NCI-H748 (cell line): Measurements from ENCODE around the gene CDH2.

Experiments used
- DNase-seq: peaks from one replicate; lab custom pipeline; 2025; ENCODE audit not compliant: unreplicated experiment; lab: John Stamatoyannopoulos, UW

Gene CDH2

DNA sequence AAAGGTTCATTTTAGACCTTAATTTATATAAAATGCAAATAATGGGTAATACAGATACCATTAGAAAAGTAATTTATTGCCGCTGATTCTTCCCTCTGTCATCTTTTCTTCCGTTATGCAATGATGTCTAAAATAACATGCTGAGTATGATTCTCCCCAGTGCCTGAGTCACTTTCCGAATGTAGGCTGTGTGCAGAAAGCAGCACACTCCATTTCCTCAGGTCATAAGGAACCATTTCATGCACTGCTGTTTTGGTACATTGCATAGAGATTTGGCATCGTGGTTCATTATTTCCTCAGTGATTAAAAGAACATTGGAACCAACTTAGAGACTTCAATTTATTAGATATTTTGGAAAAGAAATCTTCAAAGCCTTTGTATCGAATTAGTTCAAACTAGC lies 173.5 kb downstream of the CDH2 start:
- DNase-seq = no peak

DNA sequence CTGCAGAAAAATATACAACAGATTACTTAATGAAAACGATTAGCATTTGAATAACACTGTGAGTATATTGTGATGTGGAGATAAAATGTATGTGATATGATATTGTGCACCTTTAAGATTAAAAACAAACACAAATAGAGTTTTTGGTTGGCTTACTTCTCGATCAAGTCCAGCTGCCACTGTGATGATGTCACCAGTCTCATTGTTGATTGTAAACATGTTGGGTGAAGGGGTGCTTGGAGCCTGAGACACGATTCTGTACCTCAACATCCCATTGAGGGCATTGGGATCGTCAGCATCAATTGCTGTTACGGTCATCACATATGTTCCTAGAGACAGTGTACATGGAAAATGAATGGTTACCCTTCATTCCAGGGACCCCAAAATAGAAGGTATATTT lies 174.1 kb downstream of the CDH2 start:
- DNase-seq = no peak

DNA sequence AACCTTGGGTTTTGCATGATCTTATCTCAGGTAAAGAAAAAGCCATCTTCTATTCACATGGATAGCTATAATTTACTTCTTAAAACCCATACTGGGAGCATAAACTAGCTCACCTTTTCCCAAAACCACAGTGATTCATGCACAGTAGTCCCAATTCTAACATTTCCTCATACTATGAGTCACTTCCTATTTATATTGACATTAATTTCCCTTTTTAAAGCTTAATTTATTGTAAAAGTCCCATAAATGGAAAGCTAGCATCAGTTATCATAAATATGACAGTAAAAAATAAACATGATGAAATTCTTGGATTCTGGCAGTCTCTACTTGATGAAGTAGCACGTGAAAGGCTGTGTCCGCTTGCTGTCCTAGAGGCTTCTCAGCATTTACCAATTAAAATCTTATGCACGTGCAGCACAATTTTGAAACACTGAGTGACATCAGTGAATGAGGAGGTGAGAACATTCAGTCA lies 180.1 kb downstream of the CDH2 start:
- DNase-seq = no peak

DNA sequence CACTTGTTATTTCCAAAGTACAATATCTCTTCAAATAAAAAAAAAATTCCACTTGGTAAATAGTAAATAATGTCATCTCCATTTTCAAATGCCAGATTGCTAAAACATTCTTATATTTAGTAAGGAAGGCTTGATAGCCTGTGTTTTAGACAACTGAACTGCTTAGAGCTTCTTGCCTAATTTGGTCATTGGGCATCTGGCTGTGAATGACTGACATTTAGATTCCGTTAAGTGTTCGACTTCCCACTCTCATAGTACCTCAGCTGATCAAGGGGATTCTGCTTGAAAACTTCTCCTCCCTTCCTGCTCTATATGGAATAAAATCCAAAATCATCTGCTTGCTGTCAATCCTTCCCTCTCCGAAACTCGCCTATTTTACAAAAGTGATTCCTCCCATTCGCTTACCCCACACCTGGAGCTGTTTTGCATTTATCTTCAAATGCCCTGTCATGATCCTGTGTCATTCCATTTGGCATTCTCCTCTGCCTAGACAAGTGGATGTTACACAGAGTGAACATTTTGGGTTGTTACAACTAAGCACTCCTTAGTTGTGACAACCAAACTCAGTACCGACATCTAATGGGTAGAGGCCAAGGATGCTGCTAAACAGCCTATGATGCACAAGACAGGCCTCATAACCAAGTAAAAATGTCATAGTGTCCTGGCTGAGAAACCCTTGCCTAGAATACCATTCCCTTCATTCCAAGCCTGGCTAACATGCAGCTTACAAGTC lies 181.0 kb downstream of the CDH2 start:
- DNase-seq = no peak

DNA sequence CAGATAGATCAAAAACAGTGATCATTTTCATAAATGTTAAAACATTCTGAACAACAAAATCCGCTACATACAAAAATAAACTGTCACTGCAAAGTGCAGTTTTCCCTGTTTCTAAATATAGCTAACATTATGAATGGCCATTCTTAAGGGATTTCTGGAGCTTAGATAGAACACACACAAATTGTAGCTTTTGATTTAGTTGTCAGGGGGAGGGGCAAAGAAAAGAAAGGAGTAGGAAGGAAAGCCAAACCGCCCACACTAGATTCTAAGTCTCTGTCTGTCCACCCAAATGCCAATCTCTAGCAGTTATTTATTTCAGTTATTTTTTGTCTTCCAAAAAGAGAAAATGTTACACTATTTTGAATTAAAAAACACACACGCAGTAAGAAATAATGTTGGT lies 182.4 kb downstream of the CDH2 start:
- no peak for DNase-seq

DNA sequence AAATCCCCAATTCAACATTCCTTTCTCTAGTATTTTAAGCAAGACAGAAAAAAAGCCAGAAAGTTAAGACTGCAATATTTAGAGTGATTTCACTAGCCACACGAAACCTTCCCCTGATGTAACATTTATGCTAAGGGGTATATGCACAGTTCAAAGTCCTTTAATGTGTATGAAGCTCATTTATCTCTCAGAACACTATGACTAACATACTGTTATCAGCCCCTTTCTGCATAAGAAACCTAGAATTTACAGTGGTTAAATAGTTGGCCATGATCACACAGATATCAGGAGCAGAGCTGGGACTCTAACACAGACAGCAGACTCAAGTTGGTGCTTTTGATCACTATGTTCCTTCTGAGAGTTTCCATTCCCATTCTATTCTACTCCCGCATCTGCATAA lies 185.5 kb downstream of the CDH2 start:
- DNase-seq = no peak

DNA sequence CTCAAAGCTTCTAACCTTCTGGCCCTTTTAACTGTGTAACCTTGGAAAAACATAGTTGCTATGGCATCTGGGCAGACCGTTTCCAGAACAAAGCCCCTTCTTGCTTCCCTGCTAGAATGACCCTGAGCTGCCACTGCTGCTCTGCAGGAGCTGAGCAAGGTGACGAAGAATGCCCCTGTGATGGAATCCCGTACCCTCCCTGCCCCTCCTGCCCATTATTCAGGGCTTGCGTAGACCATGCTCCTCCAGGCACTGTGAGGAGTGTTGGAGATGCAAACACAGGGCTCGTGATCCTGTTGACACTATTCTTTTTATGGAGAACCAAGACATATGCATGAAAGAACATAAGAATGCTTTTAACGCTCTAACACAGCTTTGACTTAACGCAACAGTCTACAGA lies 191.1 kb downstream of the CDH2 start:
- no peak for DNase-seq

DNA sequence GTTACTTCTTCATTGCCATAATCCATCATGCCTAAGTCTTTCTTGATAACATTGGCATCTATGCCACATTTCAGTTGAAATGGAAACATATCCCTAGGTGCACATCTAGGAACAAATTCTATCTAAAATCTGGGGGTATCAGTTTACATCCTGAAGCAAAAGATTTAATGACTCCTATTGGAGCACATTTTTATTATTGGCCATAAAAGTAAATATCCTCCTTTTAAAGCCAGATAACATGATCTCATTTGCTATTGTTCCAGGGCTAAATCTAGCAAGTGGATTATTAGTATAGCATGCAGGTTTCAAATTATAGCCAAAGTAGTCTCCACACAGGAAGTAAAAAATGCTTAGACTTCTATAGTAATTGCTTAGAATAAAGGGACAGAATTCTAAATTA lies 193.2 kb downstream of the CDH2 start:
- peak; percentile 37 for DNase-seq

DNA sequence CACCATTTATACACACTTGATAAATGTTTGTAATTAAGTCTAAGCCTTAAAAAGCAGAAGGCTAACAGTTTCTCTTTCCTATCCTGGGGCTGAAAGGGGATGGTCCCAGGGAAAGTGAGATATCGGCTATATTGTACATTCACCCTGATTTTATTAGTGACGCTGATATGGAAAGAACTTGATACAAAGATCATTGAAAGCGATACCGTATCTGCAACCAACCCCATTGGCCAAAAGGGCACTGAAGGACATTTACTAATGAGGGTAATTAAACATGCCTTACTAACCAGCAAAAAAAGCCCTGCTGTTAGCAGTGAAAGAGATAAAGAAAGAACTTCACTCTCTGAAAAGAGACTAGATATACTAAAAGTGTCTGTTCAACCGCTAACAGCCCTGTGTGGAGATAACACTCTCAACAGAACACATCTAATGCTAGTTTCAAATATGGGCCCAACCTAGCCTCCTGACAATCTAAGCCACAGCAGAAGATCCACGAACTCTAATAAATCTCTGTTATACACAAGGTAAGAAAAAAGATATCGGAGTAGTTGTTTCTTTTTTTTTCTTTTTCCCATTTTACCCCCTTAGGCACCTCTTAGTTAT lies 200.0 kb downstream of the CDH2 start:
- no peak for DNase-seq

DNA sequence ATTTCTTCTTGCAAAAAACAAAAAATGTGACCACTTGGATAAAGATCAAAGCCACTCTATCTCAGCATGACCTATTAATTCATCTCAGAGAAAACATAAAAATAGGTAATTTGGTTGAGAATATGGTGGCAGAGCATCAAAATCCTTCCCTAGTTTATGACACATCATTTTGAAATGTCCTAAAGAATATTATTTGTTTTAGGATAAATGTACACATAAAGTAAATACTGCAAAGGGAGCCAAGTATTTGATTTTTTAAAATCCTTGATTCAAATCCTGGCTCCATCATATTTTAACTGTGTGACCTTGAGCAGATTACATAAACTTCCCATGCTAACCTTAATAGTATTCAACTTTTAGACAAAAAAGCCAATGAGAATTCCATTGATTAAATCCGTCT lies 206.6 kb downstream of the CDH2 start:
- no peak for DNase-seq

DNA sequence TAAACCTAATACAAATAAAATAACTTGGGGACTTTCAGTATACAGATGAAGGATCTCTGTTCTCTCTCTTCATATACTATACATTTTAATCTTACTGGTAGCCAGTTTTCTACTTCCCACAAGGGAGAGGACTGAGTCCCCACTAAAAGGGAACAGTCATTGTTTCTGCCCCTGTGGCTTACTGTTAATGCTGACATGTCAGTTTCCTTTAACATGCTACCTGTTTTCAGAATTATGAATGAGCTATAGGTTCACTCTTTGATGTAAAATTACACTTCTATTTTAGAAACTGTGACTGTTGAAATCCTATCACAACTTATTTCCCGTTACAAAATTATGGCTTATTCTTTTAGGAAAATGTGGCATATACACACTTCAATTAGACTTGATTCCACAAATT lies 207.7 kb downstream of the CDH2 start:
- no peak for DNase-seq

DNA sequence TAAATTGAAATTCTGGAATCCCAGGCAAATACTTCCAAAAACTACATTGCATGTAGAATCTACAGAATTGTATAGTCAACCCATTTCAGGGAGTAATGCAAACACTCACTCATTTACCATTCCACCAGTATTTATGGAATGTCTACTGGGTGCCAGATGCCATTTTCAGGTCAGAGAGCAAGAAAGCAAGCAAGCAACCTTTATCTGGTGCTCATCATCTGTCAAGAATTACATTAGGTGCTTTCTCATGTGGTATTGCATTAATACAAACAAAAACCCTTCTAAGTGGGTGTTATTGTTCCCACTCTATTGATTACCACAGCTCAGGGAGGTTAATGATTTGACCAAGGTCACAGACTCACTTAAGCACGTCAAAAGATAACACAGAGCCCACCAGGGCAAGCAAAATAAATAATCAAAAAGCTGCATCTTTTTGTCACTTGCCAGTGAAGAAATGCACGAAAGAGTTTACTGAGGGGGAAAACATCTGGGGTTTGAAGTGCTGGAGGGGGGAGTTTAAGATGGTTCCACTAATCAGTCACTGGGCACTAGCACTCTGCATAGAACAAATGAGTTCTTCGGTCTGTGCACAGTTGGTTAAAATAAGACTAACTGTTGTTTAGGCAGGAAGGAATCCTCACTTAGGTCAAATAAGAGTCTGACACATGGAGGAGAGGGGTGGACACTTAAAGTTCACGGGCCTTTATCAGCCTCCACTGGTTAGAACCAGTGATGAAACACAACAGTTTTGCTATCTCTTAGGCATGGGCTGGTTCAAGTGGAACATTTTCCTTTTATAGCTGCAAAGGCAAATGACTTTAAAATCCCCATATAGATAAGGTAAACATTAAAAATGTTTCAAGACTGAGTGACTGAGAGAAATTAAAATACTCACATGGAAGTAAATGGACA lies 208.8 kb downstream of the CDH2 start:
- no peak for DNase-seq

DNA sequence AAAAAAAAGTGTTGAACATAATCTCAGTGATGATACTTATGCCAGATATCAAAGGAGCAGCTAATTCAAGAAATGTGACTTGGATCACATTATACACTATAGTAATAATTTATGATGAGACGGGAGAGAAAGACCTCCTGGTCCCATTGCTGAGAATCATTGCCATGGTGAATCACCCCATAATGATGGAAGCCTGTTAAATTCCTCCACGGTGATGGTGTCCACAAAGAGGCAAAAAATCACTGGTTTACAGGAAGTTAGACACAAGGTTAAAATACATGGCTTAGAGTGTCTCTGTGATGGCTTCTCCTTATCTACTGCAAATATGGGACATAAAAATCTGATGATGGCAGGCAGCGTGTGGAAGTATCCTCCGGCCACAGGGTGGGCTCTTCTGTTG lies 210.0 kb downstream of the CDH2 start:
- DNase-seq = no peak

DNA sequence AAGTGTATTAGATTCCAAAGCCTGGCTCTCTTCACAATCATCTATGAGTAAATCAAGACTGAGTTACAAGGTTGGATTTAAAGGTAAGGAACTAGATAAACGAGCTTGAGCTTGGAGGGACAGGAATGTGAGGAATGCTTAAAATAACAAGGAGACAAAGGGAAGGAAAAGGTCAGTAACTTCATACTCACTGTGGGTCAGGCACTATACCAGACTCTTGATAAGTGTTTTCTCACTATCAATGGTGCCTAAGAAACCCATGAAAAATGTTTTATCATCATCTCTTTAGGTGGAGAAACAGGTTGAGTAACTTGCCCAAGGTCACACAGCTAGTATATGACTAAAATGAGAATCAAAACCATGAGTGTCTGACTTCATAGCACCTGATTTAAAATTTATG lies 212.1 kb downstream of the CDH2 start:
- DNase-seq = no peak

DNA sequence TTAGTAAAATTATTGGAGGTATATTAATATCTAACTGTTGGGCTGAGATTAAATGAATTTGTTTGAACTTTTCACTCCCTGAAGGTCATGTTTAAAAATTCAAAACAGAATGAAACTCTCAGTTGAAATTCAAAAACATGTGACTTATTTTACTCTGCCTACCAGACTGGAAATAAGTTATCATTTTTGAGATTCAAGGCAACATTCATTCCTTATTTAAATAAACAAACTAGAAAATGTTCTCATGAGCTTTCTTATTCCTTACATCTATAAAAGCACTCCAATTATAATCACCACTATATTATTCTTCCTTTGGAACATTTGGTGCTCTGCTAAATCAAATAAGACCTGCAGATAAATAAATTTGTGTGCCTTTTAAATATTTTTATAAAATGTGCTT lies 217.8 kb downstream of the CDH2 start:
- DNase-seq = no peak

DNA sequence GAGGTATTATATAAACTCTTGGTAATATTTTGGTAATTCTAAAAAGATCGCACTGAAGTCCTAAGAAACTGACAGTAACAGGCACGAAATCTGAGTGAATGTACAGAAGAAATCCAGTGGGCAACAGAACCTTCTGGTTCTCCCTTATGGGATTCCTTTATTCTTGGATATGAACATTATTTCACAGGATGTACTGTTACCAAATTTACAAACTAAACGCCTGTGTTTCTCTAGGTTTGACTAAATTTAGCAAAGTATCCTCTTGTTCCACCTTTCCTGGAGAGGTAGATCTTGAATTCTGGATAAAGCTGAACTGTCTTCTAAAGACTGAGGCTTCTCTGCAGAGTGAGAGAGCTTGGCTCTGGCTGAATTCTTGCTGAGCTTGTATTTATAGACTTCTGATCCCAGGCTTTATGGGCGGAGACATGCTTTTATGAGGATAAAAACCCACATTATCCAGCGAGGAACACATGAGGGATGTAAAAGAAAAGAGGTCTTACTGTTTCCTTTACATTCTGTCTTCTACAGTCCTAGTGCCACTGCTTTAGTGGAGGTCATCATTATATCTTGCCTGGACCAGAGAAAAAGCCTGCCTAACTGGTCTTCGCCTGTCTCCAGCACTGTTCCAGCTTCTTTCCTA lies 220.8 kb downstream of the CDH2 start:
- DNase-seq = no peak

DNA sequence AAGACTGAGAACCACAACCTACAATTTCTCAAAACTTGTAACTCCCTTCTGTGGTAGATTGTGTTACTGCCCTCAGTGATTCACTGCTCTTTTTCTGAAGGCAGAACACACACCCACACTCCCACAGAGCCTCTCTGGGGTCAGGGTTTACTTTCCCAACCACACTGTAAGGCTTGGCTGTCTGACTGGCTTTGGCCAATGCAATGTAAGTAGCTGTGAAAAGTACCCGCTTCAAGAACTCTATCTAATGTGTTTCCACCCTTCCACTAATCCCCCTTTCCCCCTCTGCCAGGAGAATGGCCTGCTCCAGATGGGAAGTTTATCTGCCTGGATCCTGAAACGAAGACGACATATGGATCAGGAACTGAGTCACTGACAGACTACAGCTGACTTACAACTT lies 222.7 kb downstream of the CDH2 start:
- DNase-seq = no peak

DNA sequence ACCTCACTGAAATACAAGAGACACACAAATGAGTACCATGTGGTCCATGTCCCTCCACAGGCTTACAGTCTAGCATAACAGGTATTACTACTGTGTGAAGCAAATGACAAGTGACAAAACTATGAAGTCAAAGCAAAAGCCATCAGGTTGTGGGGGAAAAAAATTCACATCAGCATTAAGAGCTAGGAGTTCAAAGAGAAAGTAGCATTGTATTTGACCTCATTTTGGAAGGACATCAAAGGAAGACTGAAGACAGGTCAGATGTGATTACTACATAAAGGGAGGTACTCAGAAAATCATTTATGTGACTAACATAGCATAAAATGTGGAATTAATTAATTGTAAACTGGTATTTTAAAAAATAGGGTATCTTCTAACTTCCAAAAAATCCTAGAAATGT lies 224.2 kb downstream of the CDH2 start:
- no peak for DNase-seq

DNA sequence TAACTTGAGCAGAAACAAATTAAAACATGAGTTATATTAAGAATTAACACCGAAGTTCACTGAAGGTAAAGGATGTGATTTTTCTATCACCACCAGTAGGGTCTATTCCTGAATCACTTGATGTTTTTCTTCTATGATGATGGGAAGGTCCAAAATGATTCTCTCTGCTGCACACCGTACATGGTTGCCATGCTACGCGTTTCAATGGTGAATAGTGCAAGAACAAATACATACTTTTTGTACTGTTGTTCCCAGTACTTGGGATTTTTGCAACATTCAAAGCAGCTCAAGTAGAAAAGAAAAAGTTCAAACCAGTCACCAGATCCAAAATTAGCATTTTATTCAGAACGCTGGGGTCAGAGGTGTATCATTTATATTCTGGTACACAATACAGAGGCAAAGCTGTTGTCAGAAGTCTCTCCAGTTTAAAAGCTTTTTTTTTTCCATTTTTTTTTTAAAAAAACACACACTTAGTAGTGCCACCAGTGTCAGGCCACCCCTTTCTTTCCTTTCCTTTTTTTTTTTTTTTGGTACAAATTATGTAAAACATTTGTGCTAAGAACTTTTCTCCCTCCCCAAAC lies 226.2 kb downstream of the CDH2 start:
- no peak for DNase-seq

DNA sequence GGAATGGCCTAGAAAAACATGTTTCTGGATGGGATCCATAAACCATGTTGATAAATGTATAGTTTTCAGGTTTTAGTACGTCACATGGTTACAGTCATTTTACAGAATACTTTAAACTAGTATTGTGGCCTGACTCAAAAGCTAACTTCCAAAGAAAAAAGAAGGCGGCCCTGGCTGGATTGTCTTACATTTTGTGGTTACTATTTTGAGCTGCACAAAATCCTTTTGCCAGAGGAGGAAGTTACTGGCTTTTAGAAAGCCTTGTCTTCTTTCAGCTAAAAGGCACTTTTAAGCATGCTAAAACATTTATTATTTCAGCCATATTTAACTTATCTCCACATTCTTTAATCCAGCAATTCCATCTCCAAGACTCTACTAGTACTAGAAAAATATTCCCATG lies 227.9 kb downstream of the CDH2 start:
- no peak for DNase-seq

DNA sequence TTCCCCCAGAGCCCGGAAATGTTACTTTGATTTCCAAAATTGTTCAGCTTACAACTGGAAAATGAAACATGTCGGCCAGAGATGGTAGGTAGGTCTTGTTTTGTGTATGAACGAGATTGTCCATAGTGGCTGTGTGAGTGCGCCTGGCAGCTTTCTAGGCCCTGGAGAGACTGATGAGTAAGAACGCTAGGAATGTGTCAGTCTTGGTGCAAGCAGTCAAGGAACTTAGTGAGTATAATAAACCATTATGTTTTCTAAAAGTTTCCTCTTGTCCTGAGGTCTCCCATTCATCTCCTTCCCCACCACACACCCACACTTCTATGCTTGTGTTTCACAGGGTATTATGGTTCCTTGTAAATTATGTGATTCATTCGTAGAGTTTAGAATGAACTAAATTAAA lies 234.2 kb downstream of the CDH2 start:
- no peak for DNase-seq
